ENCODE measurements around the gene NANOG. TPM values are rescaled to one million over a fixed set of nuclear protein-coding genes. Genes with fewer than 3 reads are reported as not detected.

Gene NANOG
- total and polyA plus RNA-seq, 2 donors (not counting 3 experiments of a cell fraction or from before 2014, with no cell fraction given) = 0.03 TPM; not detected in 1

DNA sequence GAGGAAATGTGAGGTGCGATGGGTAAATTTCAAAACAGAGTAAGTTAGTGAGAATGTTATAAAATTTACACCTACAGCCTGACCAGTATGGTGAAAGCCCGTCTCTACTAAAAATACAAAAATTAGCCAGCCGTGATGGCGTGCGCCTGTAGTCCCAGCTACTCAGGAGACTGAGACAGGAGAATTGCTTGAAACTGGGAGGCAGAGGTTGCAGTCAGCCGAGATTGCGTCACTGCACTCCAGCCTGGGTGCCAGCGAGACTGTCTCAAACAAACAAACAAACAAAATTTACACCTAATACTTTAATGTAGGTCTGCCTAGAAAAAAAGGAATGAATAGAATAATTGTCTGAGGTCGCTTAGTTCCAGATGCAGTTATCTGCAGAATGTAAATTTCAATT, 45.9 kb downstream of the NANOG start:
- Histone ChIP-seq H3K4me1 (ENCODE audit: control insufficient read depth, extremely low read depth, insufficient read depth, low read length) (no peaks in the 10 kb centered on the region), H3K4me2 (ENCODE audit: insufficient read depth, low read length) (no peak overlapping the region), H3K9ac (replicated peaks; ENCODE audit: extremely low read depth, insufficient read depth, low read length) (no peak overlapping the region), H3K36me3 (ENCODE audit: control insufficient read depth in 2 of 2, extremely low read depth in 1 of 2, insufficient read depth in 2 of 2, low read length in 2 of 2) (no peaks in the 10 kb centered on the region), H3K9me1 (replicated peaks; ENCODE audit: control insufficient read depth, extremely low read depth, insufficient read depth, low read length) (no peaks in the 10 kb centered on the region), H3K27me3 (ENCODE audit: control insufficient read depth in 2 of 2, insufficient read depth in 2 of 2, low read length in 2 of 2) (peaks cover 0 to 2% of the 10 kb centered on the region in 2 experiments), H3K4me3 (replicated peaks in 1 of 3; ENCODE audit: insufficient read depth in 1 of 3, low read depth in 1 of 3, low read length in 3 of 3) (no peak overlapping the region), H4K20me1 (replicated peaks; ENCODE audit: control insufficient read depth, extremely low read depth, insufficient read depth, low read length) (no peaks in the 10 kb centered on the region), H2AFZ (ENCODE audit: low read depth, low read length) (no peak overlapping the region), H3K9me3 (replicated peaks; ENCODE audit: control insufficient read depth, insufficient read depth, low read length) (no peaks in the 10 kb centered on the region), H3K79me2 (ENCODE audit: control insufficient read depth, insufficient read depth, low read length) (no peaks in the 10 kb centered on the region), H3K27ac (ENCODE audit: insufficient read depth, low read depth, low read length) (no peak overlapping the region)
- FAIRE-seq = no peak
- CTCF ChIA-PET = interaction anchor here (1.0 to 2.0 kb wide), 5 partner anchors 12 to 160 kb away, joined by 3 to 11 read pairs (median 6); no protein-coding TSS in a partner anchor
- intact Hi-C loops (cut with micrococcal nuclease) (no loop called here), dilution Hi-C loops (cut with MboI; ENCODE audit: extremely low pct_ligation_motif_present, low sequenced_read_pairs) (no loop called here)
- POLR2A ChIA-PET = interaction anchor here (0.7 kb wide), 1 partner anchor 9 kb away, joined by 4 read pairs; no protein-coding TSS in a partner anchor
- BruUV-seq (replicated peaks) = no TSS peak
- no peak for TF ChIP-seq POLR2AphosphoS5 (IDR thresholded peaks at IDR 0.05; ENCODE audit: insufficient read depth, low read depth, low read length)
- no peak for TF ChIP-seq POLR2A (IDR thresholded peaks at IDR 0.05; ENCODE audit: low read depth, low read length)
- no peak for TF ChIP-seq MYC (IDR thresholded peaks at IDR 0.05; ENCODE audit: low read depth, low read length)
- TF ChIP-seq, protein P1, sequence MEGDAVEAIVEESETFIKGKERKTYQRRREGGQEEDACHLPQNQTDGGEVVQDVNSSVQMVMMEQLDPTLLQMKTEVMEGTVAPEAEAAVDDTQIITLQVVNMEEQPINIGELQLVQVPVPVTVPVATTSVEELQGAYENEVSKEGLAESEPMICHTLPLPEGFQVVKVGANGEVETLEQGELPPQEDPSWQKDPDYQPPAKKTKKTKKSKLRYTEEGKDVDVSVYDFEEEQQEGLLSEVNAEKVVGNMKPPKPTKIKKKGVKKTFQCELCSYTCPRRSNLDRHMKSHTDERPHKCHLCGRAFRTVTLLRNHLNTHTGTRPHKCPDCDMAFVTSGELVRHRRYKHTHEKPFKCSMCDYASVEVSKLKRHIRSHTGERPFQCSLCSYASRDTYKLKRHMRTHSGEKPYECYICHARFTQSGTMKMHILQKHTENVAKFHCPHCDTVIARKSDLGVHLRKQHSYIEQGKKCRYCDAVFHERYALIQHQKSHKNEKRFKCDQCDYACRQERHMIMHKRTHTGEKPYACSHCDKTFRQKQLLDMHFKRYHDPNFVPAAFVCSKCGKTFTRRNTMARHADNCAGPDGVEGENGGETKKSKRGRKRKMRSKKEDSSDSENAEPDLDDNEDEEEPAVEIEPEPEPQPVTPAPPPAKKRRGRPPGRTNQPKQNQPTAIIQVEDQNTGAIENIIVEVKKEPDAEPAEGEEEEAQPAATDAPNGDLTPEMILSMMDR (IDR thresholded peaks at IDR 0.05; ENCODE audit: extremely low read depth in 1 of 2, insufficient read depth in 1 of 2, low read depth in 1 of 2, low read length in 2 of 2) = no peak
- TF ChIP-seq GATA2 (IDR thresholded peaks at IDR 0.05; ENCODE audit: insufficient read depth, insufficient read length, low read depth, low read length) = no peak
- DNase-seq (ENCODE audit: low read depth, low spot score) = no peak

DNA sequence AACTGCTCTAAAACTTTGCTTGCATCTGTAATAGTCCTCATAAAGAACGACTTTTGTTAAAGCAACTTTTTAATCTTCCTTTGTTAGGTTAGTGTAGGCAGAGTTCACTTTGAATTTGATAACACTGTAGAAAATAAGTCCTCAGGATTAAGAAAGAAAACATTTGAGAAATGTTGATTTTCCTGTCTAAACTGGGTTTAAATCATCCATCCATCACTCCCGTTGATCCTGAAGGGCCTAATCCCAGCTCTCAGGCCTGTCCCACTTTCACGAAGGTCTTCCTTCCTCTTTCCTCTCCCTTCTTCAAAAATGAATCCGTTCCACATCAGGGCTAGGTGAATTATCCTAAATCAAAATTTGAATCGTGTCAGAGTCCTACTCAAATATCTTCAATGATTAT, 46.6 kb downstream of the NANOG start:
- FAIRE-seq = no peak
- no peak overlapping the region for H2AFZ ChIP-seq (ENCODE audit: low read depth, low read length)
- ChIA-PET POLR2A (interaction anchor here (0.7 kb wide), 1 partner anchor 8 kb away, joined by 4 read pairs; no protein-coding TSS in a partner anchor), CTCF (interaction anchor here (1.2 to 1.7 kb wide), 3 partner anchors 24 to 159 kb away, joined by 3 to 6 read pairs (median 3); no protein-coding TSS in a partner anchor)
- no peaks in the 10 kb centered on the region for H3K36me3 ChIP-seq (ENCODE audit: control insufficient read depth in 2 of 2, extremely low read depth in 1 of 2, insufficient read depth in 2 of 2, low read length in 2 of 2)
- intact Hi-C loops (cut with micrococcal nuclease) (no loop called here), dilution Hi-C loops (cut with MboI; ENCODE audit: extremely low pct_ligation_motif_present, low sequenced_read_pairs) (no loop called here)
- no TSS peak for BruUV-seq (replicated peaks)
- H4K20me1 ChIP-seq (replicated peaks; ENCODE audit: control insufficient read depth, extremely low read depth, insufficient read depth, low read length) = no peaks in the 10 kb centered on the region
- no peaks in the 10 kb centered on the region for H3K4me1 ChIP-seq (ENCODE audit: control insufficient read depth, extremely low read depth, insufficient read depth, low read length)
- TF ChIP-seq FOS (IDR thresholded peaks at IDR 0.05; ENCODE audit: borderline replicate concordance, insufficient read depth, low read length) = no peak
- TF ChIP-seq MYC (IDR thresholded peaks at IDR 0.05; ENCODE audit: low read depth, low read length) = no peak
- no peak for TF ChIP-seq JUN (IDR thresholded peaks at IDR 0.05; ENCODE audit: borderline replicate concordance, insufficient read depth, insufficient read length, low read depth)
- TF ChIP-seq, protein P2, sequence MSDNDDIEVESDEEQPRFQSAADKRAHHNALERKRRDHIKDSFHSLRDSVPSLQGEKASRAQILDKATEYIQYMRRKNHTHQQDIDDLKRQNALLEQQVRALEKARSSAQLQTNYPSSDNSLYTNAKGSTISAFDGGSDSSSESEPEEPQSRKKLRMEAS (IDR thresholded peaks at IDR 0.05; ENCODE audit: insufficient read depth, insufficient read length) = no peak
- TF ChIP-seq, protein P1 (IDR thresholded peaks at IDR 0.05; ENCODE audit: extremely low read depth in 1 of 2, insufficient read depth in 1 of 2, low read depth in 1 of 2, low read length in 2 of 2) = no peak
- TF ChIP-seq GATA2 (IDR thresholded peaks at IDR 0.05; ENCODE audit: insufficient read depth, insufficient read length, low read depth, low read length) = no peak
- TF ChIP-seq POLR2A (IDR thresholded peaks at IDR 0.05; ENCODE audit: low read depth, low read length) = no peak
- no peak for TF ChIP-seq POLR2AphosphoS5 (IDR thresholded peaks at IDR 0.05; ENCODE audit: insufficient read depth, low read depth, low read length)
- no peak for TF ChIP-seq EZH2 (IDR thresholded peaks at IDR 0.05; ENCODE audit: borderline replicate concordance, low read depth, low read length, severe bottlenecking)
- H3K27me3 ChIP-seq (ENCODE audit: control insufficient read depth in 2 of 2, insufficient read depth in 2 of 2, low read length in 2 of 2) = peaks cover 0 to 2% of the 10 kb centered on the region in 2 experiments
- H3K9me3 ChIP-seq (replicated peaks; ENCODE audit: control insufficient read depth, insufficient read depth, low read length) = no peaks in the 10 kb centered on the region
- H3K4me3 ChIP-seq (replicated peaks in 1 of 3; ENCODE audit: insufficient read depth in 1 of 3, low read depth in 1 of 3, low read length in 3 of 3) = no peak overlapping the region
- H3K4me2 ChIP-seq (ENCODE audit: insufficient read depth, low read length) = no peak overlapping the region
- H3K27ac ChIP-seq (ENCODE audit: insufficient read depth, low read depth, low read length) = no peak overlapping the region
- no peaks in the 10 kb centered on the region for H3K9me1 ChIP-seq (replicated peaks; ENCODE audit: control insufficient read depth, extremely low read depth, insufficient read depth, low read length)
- H3K79me2 ChIP-seq (ENCODE audit: control insufficient read depth, insufficient read depth, low read length) = no peaks in the 10 kb centered on the region
- H3K9ac ChIP-seq (replicated peaks; ENCODE audit: extremely low read depth, insufficient read depth, low read length) = no peak overlapping the region
- no peak for DNase-seq (ENCODE audit: low read depth, low spot score)
